ENCODE data around the gene TAF11L2. TPM values are rescaled to one million over a fixed set of nuclear protein-coding genes. Genes with fewer than 3 reads are reported as not detected.
"Not testable (repeated sequence)": the region's sequence is repeated elsewhere in the genome, so short reads cannot be mapped to it uniquely, and the experiment has no call there.

TAF11L2 gene
- total and polyA plus RNA-seq, 2 of the 4 experiments (the other 2 are of a cell fraction), result not detected

DNA sequence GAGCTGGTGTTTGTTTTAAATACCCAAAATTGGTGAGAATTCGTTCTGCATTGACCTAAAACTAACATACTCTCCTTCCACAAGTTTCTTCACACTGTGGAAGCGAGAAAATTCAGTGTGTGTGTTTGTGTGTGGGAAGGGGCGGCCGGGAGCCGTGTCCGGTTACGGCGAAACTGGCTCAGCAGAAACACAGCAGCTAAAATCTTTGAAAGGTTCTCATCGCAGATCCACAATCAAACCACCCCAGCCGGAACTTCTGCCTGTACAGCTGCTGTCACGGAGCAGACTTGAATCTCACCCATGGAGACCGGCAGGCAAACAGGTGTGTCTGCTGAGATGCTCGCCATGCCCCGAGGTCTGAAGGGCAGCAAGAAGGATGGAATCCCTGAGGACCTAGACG lies 30.3 kb downstream of the TAF11L2 start, which contains the start of gene TAF11L6:
Gene TAF11L6 (plus strand): TSS at position 301 of the 400 bp plus-strand sequence.
- H3K18ac ChIP-seq (ENCODE audit: low read depth, low read length); POLR2A ChIA-PET (ENCODE audit: unreplicated experiment): not testable (repeated sequence)

More for the DNA sequence above, 30.3 kb downstream of the TAF11L2 start, which contains the start of gene TAF11L6:
- H3K4me1 ChIP-seq (ENCODE audit: control insufficient read depth, insufficient read depth, low read length); ATAC-seq (ENCODE audit: low read depth); CTCF ChIA-PET; H3K27ac ChIP-seq (ENCODE audit: insufficient read depth, low read length); H3K4ac ChIP-seq (ENCODE audit: low read depth, low read length); H2AK9ac ChIP-seq (replicated peaks; ENCODE audit: low read depth, low read length, poor library complexity); BruUV-seq (replicated peaks); intact Hi-C loops (cut with micrococcal nuclease); dilution Hi-C loops (cut with HindIII; ENCODE audit: low sequenced_read_pairs, unreplicated experiment); H4K20me1 ChIP-seq (ENCODE audit: insufficient read depth, low read length); H3K4me3 ChIP-seq (ENCODE audit: insufficient read depth, low read depth, low read length); H3K79me1 ChIP-seq (ENCODE audit: low read depth in 1 of 2, low read length in 2 of 2); H2AFZ ChIP-seq (replicated peaks; ENCODE audit: low read length, poor library complexity); H3K14ac ChIP-seq (replicated peaks; ENCODE audit: low read depth, low read length); in situ Hi-C loops (cut with MboI; ENCODE audit: low sequenced_read_pairs); H4K91ac ChIP-seq (ENCODE audit: insufficient read depth, low read depth, low read length); H2BK15ac ChIP-seq (ENCODE audit: low read depth, low read length); H3K56ac ChIP-seq (ENCODE audit: extremely low read depth, insufficient read depth, low read length); H2BK120ac ChIP-seq (ENCODE audit: low read depth, low read length); H3K27me3 ChIP-seq (ENCODE audit: control insufficient read depth, insufficient read depth, low read length); H4K8ac ChIP-seq (ENCODE audit: low read depth in 2 of 2, low read length in 2 of 2); H3K9me3 ChIP-seq (ENCODE audit: control insufficient read depth, insufficient read depth, low read length); H3K9ac ChIP-seq (ENCODE audit: low read depth, low read length); H3K23ac ChIP-seq (ENCODE audit: low read depth, low read length); H3K4me2 ChIP-seq (ENCODE audit: low read depth, low read length); H4K5ac ChIP-seq (ENCODE audit: low read depth, low read length); H2AK5ac ChIP-seq (ENCODE audit: low read depth, low read length); H2BK20ac ChIP-seq (ENCODE audit: low read depth, low read length); H2BK5ac ChIP-seq (ENCODE audit: low read depth, low read length, poor library complexity, severe bottlenecking); DNase-seq; H3K36me3 ChIP-seq (ENCODE audit: control insufficient read depth, insufficient read depth, low read length); H3K9me1 ChIP-seq (ENCODE audit: insufficient read depth, low read length): not testable (repeated sequence)
- WGBS, 2 experiments (ENCODE audit: extremely low coverage in 2 of 2, insufficient read length in 1 of 2), result no CpG with 5 or more reads among the region's 15 CpGs

Small RNA genes lying within 50 kb of the gene (microRNA-seq; reads per million reads assigned to microRNA genes)
- not detected for gene AC106774.3 (ENCODE audit: insufficient read depth, insufficient read length)

Small RNA genes lying within 50 kb of the gene (small RNA-seq; reads per million reads assigned to genes)
- gene AC106774.3, result 0 reads per million in 5 experiments

Other genes with a start within 250 kb of the TAF11L2 start
- not detected in 2 replicates for gene TAF11L3, start 20.1 kb downstream of the TAF11L2 start, total RNA-seq (2012; rRNA removed)
- not detected in 2 replicates for gene TAF11L3, start 20.1 kb downstream of the TAF11L2 start, polyA plus RNA-seq (2012; rRNA removed)
- gene TAF11L4, start 23.6 kb downstream of the TAF11L2 start, total RNA-seq (2012; rRNA removed), result not detected in 2 replicates
- gene TAF11L4, start 23.6 kb downstream of the TAF11L2 start, polyA plus RNA-seq (2012; rRNA removed), result not detected in 2 replicates
- not detected in 2 replicates for gene TAF11L5, start 27.0 kb downstream of the TAF11L2 start, total RNA-seq (2012; rRNA removed)
- gene TAF11L5, start 27.0 kb downstream of the TAF11L2 start, polyA plus RNA-seq (2012; rRNA removed), result not detected in 2 replicates
- not detected in 2 replicates for gene TAF11L6, start 30.4 kb downstream of the TAF11L2 start, total RNA-seq (2012; rRNA removed)
- not detected in 2 replicates for gene TAF11L6, start 30.4 kb downstream of the TAF11L2 start, polyA plus RNA-seq (2012; rRNA removed)
- gene TAF11L7, start 87.5 kb downstream of the TAF11L2 start, total RNA-seq (2012; rRNA removed), result not detected in 2 replicates
- gene TAF11L7, start 87.5 kb downstream of the TAF11L2 start, polyA plus RNA-seq (2012; rRNA removed), result not detected in 2 replicates
- gene TAF11L8, start 92.7 kb downstream of the TAF11L2 start, total RNA-seq (2012; rRNA removed), result not detected in 2 replicates
- gene TAF11L8, start 92.7 kb downstream of the TAF11L2 start, polyA plus RNA-seq (2012; rRNA removed), result not detected in 2 replicates
- not detected in 2 replicates for gene TAF11L9, start 96.2 kb downstream of the TAF11L2 start, total RNA-seq (2012; rRNA removed)
- not detected in 2 replicates for gene TAF11L9, start 96.2 kb downstream of the TAF11L2 start, polyA plus RNA-seq (2012; rRNA removed)
- not detected in 2 replicates for gene TAF11L10, start 99.6 kb downstream of the TAF11L2 start, total RNA-seq (2012; rRNA removed)
- gene TAF11L10, start 99.6 kb downstream of the TAF11L2 start, polyA plus RNA-seq (2012; rRNA removed), result not detected in 2 replicates
- gene TAF11L11, start 106.0 kb downstream of the TAF11L2 start, total RNA-seq (2012; rRNA removed), result not detected in 2 replicates
- not detected in 2 replicates for gene TAF11L11, start 106.0 kb downstream of the TAF11L2 start, polyA plus RNA-seq (2012; rRNA removed)
- gene TAF11L12, start 112.2 kb downstream of the TAF11L2 start, total RNA-seq (2012; rRNA removed), result not detected in 2 replicates
- not detected in 2 replicates for gene TAF11L12, start 112.2 kb downstream of the TAF11L2 start, polyA plus RNA-seq (2012; rRNA removed)
- not detected in 2 replicates for gene TAF11L13, start 133.9 kb downstream of the TAF11L2 start, total RNA-seq (2012; rRNA removed)
- gene TAF11L13, start 133.9 kb downstream of the TAF11L2 start, polyA plus RNA-seq (2012; rRNA removed), result not detected in 2 replicates
- not detected in 2 replicates for gene TAF11L14, start 136.2 kb downstream of the TAF11L2 start, total RNA-seq (2012; rRNA removed)
- not detected in 2 replicates for gene TAF11L14, start 136.2 kb downstream of the TAF11L2 start, polyA plus RNA-seq (2012; rRNA removed)

Measured in IMR-90 (cell line).